GOT3 (cell line): ENCODE results near the gene RHBDL1.

Experiments
- DNase-seq: peaks from one replicate; lab custom pipeline; 2025; ENCODE audit warnings: mixed read lengths; lab: John Stamatoyannopoulos, UW

Gene RHBDL1

GRCh38 chr16:718922-719321, 43.5 kb downstream of the RHBDL1 start:
- DNase-seq: no peak

GRCh38 chr16:719815-720446, 44.5 kb downstream of the RHBDL1 start:
- no peak for DNase-seq

- DNase-seq: no peak
These were observed 45.0 kb downstream of the RHBDL1 start for GRCh38 chr16:720447-720989.

GRCh38 chr16:720990-721764, 45.7 kb downstream of the RHBDL1 start, which contains the start of gene ANTKMT:
Gene ANTKMT, plus strand, starts transcription at chr16:721146. Its CDS starts 129 bp downstream, at chr16:721275.
- DNase-seq: peak; percentile 44

GRCh38 chr16:721765-722540, 46.5 kb downstream of the RHBDL1 start:
- no peak for DNase-seq

- DNase-seq: no peak
These were observed 47.6 kb downstream of the RHBDL1 start for GRCh38 chr16:722835-723633.

- no peak for DNase-seq
These were observed 48.2 kb downstream of the RHBDL1 start for GRCh38 chr16:723695-724094.

GRCh38 chr16:724188-725040, 48.9 kb downstream of the RHBDL1 start:
- DNase-seq: no peak

- DNase-seq: no peak
These were observed 49.5 kb downstream of the RHBDL1 start for GRCh38 chr16:725041-725376.

GRCh38 chr16:725463-726187, 50.2 kb downstream of the RHBDL1 start:
- no peak for DNase-seq

GRCh38 chr16:726188-726437, 50.6 kb downstream of the RHBDL1 start:
- no peak for DNase-seq

- DNase-seq: no peak
These were observed 51.2 kb downstream of the RHBDL1 start, which contains the start of the genes CCDC78 and HAGHL for GRCh38 chr16:726438-727290. Gene CCDC78, minus strand, starts transcription at chr16:726443. Its CDS starts 76 bp downstream, at chr16:726367. Gene HAGHL, plus strand, starts transcription at chr16:727106. Its CDS starts 404 bp downstream, at chr16:727510.

GRCh38 chr16:727291-727977, 52.0 kb downstream of the RHBDL1 start:
- DNase-seq: no peak
